K562 (cell line): Measurements from ENCODE around the gene SNX17. TPM values are rescaled to one million over a fixed set of nuclear protein-coding genes. Genes with fewer than 3 reads are reported as not detected.

Source experiments
- ATF7 ChIP-seq: fragments of 450-650 bp; IDR thresholded peaks from 2 replicates; pipeline ENCODE4 v1.7.1; 2014; ENCODE audit warnings: mild to moderate bottlenecking, moderate library complexity
- FUS ChIP-seq: fragments of 200-400 bp; formaldehyde crosslinking; optimal IDR thresholded peaks from 2 replicates; pipeline ENCODE3; 2017; ENCODE audit warnings: low read depth, low read length
- L3MBTL2 ChIP-seq: fragments of 450-650 bp; IDR thresholded peaks from 2 replicates; pipeline ENCODE4 v1.6.1; 2016; ENCODE audit warnings: mild to moderate bottlenecking, moderate library complexity
- RAD51 ChIP-seq: fragments of 450-650 bp; IDR thresholded peaks from 2 replicates; pipeline ENCODE4 v1.7.1; 2016; ENCODE audit warnings: low read depth, mild to moderate bottlenecking, borderline replicate concordance
- RUNX1 ChIP-seq: sonication (generic); IDR thresholded peaks from 2 replicates; pipeline ENCODE4 v1.6.1; 2016; ENCODE audit warnings: antibody characterized with exemption, low read depth
- SIRT6 ChIP-seq: IDR thresholded peaks from one replicate; pipeline ENCODE4 v1.6.1; 2012; ENCODE audit warnings: low read depth, mild to moderate bottlenecking, control low read depth, inconsistent platforms, low read length, moderate library complexity
- SMARCA4 ChIP-seq: fragments of 450-650 bp; IDR thresholded peaks from 2 replicates; pipeline ENCODE4 v1.6.1; 2016
- SOX6 ChIP-seq: fragments of 450-650 bp; IDR thresholded peaks from 2 replicates; pipeline ENCODE4 v1.6.1; 2014; ENCODE audit warnings: mild to moderate bottlenecking
- TAF15 ChIP-seq: fragments of 200-400 bp; formaldehyde crosslinking; IDR thresholded peaks from 2 replicates; pipeline ENCODE4 v1.6.1; 2017; ENCODE audit warnings: mild to moderate bottlenecking, low read depth, low read length, moderate library complexity
- TGIF2 ChIP-seq: sonication (generic); formaldehyde crosslinking; IDR thresholded peaks from 2 replicates; pipeline ENCODE4 v1.8.1; 2022; ENCODE audit warnings: mild to moderate bottlenecking, missing genetic modification reagents, moderate library complexity
- XRCC3 ChIP-seq: fragments of 450-650 bp; IDR thresholded peaks from 2 replicates; pipeline ENCODE4 v1.6.1; 2017; ENCODE audit warnings: mild to moderate bottlenecking, moderate library complexity
- XRCC4 ChIP-seq: IDR thresholded peaks from one replicate; pipeline ENCODE4 v1.6.1; 2011; ENCODE audit not compliant: insufficient read depth, insufficient read length; ENCODE audit errors: extremely low read depth
- XRCC5 ChIP-seq: fragments of 200-400 bp; formaldehyde crosslinking; IDR thresholded peaks from 2 replicates; pipeline ENCODE4 v1.6.1; 2017; ENCODE audit warnings: low read depth, mild to moderate bottlenecking, low read length
- ZFPM2 ChIP-seq: fragments of 250-450 bp; sonication (Bioruptor Pico); IDR thresholded peaks from 2 replicates; pipeline ENCODE4 v1.5.1; 2022; ENCODE audit warnings: mild to moderate bottlenecking
- polyA plus RNA-seq, 8 experiments: library from polyadenylated mRNA; depleted of rRNA in 4 of 8; stranded (reverse) in 5 of 8; unstranded in 3 of 8; fragments of >200 nt; fragmentation: Nextera tagmentation in 2 of 8; fragmentation: Illumina TruSeq in 1 of 8; extraction: Ambion mirVana in 2 of 8; extraction: Trizol in 1 of 8; gene quantifications; 2 replicates each; pipeline versions ENCODE4 v1.2.1 to v1.2.3, GENCODE V29; 2011 to 2014; ENCODE audit warnings: inconsistent platforms in 1 of 8, missing spikeins in 1 of 8
- total RNA-seq, 7 experiments: library from RNA; depleted of rRNA in 6 of 7; stranded (reverse); fragments of >200 nt in 6 of 7; fragmentation: Illumina TruSeq in 2 of 7; extraction: Trizol in 2 of 7; gene quantifications; 2 replicates each; pipeline versions ENCODE4 v1.2.1 to v1.2.3, GENCODE V29; 2011 to 2021; ENCODE audit warnings: low replicate concordance in 1 of 7
- TF ChIP-seq, protein P1 (sequence below): fragments of 250-450 bp; sonication (Bioruptor Pico); IDR thresholded peaks from 2 replicates; pipeline ENCODE4 v1.5.0; 2022; ENCODE audit warnings: mild to moderate bottlenecking
- TF ChIP-seq, protein P2 (sequence below): fragments of 200-600 bp; sonication (generic); IDR thresholded peaks from one replicate; pipeline ENCODE4 v1.6.1; 2012; ENCODE audit warnings: mild to moderate bottlenecking, low read depth, low read length, inconsistent platforms

SNX17 gene
- total and polyA plus RNA-seq, 9 of the 15 experiments (the other 6 are each of a cell fraction or from before 2014, with no cell fraction given): 3.0 to 75.7 (median 54.6) TPM

DNA sequence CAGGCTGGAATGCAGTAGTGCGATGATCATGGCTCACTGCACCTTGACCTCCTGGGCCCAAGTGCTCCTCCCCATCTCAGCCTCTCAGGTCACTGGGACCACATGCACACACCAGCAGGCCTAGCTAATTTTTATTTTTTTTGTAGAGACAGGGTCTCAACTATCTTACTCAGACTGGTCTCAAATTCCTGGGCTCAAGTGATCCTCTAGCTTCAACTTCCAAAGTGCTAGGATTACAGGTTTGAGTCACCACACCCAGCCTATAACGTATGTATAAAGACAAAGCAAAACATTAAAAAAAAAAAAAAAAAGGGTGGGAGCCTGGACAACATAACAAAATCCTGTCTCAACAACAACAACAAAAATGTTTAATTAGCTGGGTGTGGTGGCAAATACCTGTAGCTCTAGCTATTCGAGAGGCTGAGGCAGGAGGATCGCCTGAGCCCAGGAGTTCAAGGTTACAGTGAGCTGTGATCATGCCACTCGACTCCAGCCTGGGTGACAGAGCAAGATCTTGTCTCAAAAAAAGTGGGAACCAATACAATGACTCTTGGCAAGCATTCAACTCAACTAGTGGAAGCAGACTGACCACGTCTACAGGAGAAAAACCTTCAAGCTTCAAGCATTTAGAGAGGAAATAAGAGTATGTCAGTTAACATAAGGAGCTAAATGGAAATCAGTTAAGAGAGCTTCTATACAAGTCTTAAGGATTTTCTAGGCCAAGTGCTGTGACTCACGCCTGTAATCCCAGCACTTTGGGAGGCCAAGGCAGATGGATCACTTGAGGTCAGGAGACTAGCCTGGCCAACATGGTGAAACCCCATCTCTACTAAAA, 16.4 kb upstream of the SNX17 start (continued):
- TF ChIP-seq, protein P1, sequence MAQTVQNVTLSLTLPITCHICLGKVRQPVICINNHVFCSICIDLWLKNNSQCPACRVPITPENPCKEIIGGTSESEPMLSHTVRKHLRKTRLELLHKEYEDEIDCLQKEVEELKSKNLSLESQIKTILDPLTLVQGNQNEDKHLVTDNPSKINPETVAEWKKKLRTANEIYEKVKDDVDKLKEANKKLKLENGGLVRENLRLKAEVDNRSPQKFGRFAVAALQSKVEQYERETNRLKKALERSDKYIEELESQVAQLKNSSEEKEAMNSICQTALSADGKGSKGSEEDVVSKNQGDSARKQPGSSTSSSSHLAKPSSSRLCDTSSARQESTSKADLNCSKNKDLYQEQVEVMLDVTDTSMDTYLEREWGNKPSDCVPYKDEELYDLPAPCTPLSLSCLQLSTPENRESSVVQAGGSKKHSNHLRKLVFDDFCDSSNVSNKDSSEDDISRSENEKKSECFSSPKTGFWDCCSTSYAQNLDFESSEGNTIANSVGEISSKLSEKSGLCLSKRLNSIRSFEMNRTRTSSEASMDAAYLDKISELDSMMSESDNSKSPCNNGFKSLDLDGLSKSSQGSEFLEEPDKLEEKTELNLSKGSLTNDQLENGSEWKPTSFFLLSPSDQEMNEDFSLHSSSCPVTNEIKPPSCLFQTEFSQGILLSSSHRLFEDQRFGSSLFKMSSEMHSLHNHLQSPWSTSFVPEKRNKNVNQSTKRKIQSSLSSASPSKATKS (CRISPR knock-in tag): no peak
- TF ChIP-seq SMARCA4 (peak; percentile 84), SIRT6 (no peak), SOX6 (peak; percentile 90), XRCC4 (no peak), XRCC3 (no peak), L3MBTL2 (peak; percentile 78), XRCC5 (no peak), ATF7 (peak; percentile 65), RAD51 (no peak), TAF15 (no peak), ZFPM2 (CRISPR knock-in tag) (no peak), RUNX1 (no peak), FUS (no peak), TGIF2 (CRISPR knock-in tag) (no peak)
- TF ChIP-seq, protein P2, sequence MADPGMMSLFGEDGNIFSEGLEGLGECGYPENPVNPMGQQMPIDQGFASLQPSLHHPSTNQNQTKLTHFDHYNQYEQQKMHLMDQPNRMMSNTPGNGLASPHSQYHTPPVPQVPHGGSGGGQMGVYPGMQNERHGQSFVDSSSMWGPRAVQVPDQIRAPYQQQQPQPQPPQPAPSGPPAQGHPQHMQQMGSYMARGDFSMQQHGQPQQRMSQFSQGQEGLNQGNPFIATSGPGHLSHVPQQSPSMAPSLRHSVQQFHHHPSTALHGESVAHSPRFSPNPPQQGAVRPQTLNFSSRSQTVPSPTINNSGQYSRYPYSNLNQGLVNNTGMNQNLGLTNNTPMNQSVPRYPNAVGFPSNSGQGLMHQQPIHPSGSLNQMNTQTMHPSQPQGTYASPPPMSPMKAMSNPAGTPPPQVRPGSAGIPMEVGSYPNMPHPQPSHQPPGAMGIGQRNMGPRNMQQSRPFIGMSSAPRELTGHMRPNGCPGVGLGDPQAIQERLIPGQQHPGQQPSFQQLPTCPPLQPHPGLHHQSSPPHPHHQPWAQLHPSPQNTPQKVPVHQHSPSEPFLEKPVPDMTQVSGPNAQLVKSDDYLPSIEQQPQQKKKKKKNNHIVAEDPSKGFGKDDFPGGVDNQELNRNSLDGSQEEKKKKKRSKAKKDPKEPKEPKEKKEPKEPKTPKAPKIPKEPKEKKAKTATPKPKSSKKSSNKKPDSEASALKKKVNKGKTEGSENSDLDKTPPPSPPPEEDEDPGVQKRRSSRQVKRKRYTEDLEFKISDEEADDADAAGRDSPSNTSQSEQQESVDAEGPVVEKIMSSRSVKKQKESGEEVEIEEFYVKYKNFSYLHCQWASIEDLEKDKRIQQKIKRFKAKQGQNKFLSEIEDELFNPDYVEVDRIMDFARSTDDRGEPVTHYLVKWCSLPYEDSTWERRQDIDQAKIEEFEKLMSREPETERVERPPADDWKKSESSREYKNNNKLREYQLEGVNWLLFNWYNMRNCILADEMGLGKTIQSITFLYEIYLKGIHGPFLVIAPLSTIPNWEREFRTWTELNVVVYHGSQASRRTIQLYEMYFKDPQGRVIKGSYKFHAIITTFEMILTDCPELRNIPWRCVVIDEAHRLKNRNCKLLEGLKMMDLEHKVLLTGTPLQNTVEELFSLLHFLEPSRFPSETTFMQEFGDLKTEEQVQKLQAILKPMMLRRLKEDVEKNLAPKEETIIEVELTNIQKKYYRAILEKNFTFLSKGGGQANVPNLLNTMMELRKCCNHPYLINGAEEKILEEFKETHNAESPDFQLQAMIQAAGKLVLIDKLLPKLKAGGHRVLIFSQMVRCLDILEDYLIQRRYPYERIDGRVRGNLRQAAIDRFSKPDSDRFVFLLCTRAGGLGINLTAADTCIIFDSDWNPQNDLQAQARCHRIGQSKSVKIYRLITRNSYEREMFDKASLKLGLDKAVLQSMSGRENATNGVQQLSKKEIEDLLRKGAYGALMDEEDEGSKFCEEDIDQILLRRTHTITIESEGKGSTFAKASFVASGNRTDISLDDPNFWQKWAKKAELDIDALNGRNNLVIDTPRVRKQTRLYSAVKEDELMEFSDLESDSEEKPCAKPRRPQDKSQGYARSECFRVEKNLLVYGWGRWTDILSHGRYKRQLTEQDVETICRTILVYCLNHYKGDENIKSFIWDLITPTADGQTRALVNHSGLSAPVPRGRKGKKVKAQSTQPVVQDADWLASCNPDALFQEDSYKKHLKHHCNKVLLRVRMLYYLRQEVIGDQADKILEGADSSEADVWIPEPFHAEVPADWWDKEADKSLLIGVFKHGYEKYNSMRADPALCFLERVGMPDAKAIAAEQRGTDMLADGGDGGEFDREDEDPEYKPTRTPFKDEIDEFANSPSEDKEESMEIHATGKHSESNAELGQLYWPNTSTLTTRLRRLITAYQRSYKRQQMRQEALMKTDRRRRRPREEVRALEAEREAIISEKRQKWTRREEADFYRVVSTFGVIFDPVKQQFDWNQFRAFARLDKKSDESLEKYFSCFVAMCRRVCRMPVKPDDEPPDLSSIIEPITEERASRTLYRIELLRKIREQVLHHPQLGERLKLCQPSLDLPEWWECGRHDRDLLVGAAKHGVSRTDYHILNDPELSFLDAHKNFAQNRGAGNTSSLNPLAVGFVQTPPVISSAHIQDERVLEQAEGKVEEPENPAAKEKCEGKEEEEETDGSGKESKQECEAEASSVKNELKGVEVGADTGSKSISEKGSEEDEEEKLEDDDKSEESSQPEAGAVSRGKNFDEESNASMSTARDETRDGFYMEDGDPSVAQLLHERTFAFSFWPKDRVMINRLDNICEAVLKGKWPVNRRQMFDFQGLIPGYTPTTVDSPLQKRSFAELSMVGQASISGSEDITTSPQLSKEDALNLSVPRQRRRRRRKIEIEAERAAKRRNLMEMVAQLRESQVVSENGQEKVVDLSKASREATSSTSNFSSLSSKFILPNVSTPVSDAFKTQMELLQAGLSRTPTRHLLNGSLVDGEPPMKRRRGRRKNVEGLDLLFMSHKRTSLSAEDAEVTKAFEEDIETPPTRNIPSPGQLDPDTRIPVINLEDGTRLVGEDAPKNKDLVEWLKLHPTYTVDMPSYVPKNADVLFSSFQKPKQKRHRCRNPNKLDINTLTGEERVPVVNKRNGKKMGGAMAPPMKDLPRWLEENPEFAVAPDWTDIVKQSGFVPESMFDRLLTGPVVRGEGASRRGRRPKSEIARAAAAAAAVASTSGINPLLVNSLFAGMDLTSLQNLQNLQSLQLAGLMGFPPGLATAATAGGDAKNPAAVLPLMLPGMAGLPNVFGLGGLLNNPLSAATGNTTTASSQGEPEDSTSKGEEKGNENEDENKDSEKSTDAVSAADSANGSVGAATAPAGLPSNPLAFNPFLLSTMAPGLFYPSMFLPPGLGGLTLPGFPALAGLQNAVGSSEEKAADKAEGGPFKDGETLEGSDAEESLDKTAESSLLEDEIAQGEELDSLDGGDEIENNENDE: no peak
